ENCODE measurements around the gene DAW1. TPM values are rescaled to one million over a fixed set of nuclear protein-coding genes. Genes with fewer than 3 reads are reported as not detected.

Gene DAW1
- total RNA-seq, 1 donor, result under 0.01 TPM

DNA sequence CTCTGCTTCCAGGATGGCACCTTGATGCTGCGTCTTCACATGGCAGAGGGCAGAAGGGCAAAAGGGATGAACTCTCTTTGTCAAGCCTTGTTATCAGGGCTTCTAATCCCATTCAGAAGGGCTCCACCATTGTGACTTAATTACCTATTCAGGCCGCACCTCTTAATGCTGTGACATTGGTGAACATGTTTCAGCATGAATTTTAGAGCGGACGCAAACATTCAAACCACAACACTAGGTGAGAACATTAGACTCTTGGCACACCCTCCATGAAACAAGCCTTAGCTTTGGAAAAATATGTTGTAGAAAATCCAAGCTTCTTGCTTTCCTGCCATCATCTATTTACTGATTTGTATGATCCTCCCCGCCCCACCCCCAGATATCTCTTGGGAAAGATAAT, 17.9 kb downstream of the DAW1 start:
- Histone ChIP-seq H2AFZ (ENCODE audit: low read length) (no peak overlapping the region), H3K4me3 (ENCODE audit: insufficient read depth, low read length) (no peak overlapping the region), H3K27me3 (ENCODE audit: insufficient read depth, low read length) (no peaks in the 10 kb centered on the region), H4K20me1 (ENCODE audit: insufficient read depth, low read length) (no peaks in the 10 kb centered on the region), H3K36me3 (ENCODE audit: insufficient read depth, low read length) (no peaks in the 10 kb centered on the region), H3K79me2 (ENCODE audit: insufficient read depth, low read length) (no peaks in the 10 kb centered on the region), H3K4me2 (ENCODE audit: insufficient read depth, low read length) (no peak overlapping the region), H3K27ac (ENCODE audit: low read depth, low read length) (no peak overlapping the region), H3K9me3 (ENCODE audit: low read depth, low read length) (no peaks in the 10 kb centered on the region), H3K4me1 (ENCODE audit: insufficient read depth, low read length) (no peaks in the 10 kb centered on the region)
- TF ChIP-seq, protein P1, sequence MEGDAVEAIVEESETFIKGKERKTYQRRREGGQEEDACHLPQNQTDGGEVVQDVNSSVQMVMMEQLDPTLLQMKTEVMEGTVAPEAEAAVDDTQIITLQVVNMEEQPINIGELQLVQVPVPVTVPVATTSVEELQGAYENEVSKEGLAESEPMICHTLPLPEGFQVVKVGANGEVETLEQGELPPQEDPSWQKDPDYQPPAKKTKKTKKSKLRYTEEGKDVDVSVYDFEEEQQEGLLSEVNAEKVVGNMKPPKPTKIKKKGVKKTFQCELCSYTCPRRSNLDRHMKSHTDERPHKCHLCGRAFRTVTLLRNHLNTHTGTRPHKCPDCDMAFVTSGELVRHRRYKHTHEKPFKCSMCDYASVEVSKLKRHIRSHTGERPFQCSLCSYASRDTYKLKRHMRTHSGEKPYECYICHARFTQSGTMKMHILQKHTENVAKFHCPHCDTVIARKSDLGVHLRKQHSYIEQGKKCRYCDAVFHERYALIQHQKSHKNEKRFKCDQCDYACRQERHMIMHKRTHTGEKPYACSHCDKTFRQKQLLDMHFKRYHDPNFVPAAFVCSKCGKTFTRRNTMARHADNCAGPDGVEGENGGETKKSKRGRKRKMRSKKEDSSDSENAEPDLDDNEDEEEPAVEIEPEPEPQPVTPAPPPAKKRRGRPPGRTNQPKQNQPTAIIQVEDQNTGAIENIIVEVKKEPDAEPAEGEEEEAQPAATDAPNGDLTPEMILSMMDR (IDR thresholded peaks at IDR 0.05; ENCODE audit: extremely low read depth, low read depth, low read length), result no peak
- no peak for DNase-seq (ENCODE audit: insufficient read length, low spot score, missing footprints)

DNA sequence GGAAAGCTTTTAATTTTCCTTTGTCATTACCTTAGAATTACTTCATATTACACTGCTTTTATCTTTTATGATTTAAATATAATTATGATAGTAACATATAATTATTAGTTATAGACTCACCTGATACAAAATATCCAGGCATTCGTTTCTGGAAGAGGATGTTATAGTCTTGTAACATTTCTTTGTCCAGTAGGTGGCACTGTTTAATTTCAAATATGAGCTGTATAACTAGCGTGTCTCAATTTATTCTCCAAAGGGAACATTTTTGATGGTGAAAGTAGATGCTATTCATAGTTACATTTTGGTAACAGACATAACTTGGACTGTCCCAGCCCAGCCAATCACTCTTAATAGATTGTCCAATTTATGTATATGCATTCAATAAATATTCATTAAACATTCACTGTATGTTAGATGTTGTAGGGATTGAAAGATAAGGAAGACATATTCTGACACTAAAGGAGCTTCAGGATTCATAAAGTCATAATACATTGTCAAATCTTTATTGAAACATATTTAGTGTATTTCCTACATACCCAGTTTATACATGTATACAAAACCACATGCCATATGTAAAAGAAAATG, 19.2 kb downstream of the DAW1 start:
- no peaks in the 10 kb centered on the region for H3K27me3 ChIP-seq (ENCODE audit: insufficient read depth, low read length)
- H3K4me1 ChIP-seq (ENCODE audit: insufficient read depth, low read length), result no peaks in the 10 kb centered on the region
- H3K79me2 ChIP-seq (ENCODE audit: insufficient read depth, low read length), result no peaks in the 10 kb centered on the region
- H3K4me2 ChIP-seq (ENCODE audit: insufficient read depth, low read length), result no peak overlapping the region
- no peak overlapping the region for H3K27ac ChIP-seq (ENCODE audit: low read depth, low read length)
- TF ChIP-seq, protein P1 (IDR thresholded peaks at IDR 0.05; ENCODE audit: extremely low read depth, low read depth, low read length), result peak; percentile 61
- no peak overlapping the region for H2AFZ ChIP-seq (ENCODE audit: low read length)
- peak; percentile 27 for DNase-seq (ENCODE audit: insufficient read length, low spot score, missing footprints)
- H3K4me3 ChIP-seq (ENCODE audit: insufficient read depth, low read length), result no peak overlapping the region
- no peaks in the 10 kb centered on the region for H3K36me3 ChIP-seq (ENCODE audit: insufficient read depth, low read length)
- no peaks in the 10 kb centered on the region for H4K20me1 ChIP-seq (ENCODE audit: insufficient read depth, low read length)
- no peaks in the 10 kb centered on the region for H3K9me3 ChIP-seq (ENCODE audit: low read depth, low read length)

DNA sequence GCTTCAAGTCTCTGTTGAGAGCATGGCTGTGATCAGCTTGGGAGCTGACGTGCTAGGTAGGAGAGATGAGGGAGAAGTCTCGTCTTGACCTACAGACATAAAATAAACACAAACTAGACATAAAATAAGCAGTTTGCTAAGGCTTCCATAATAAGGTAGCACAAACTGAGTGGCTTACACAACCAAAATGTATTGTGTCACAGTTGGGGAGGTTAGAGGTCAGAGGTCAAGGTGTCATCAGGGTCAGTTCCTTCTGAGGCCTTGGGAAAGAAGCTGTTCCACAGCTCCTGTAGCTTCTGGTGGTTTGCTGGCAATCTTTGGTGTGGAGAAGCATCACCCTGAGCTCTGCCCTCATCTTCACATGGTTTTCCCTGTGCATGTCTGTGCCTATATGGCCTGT, 20.2 kb downstream of the DAW1 start:
- Histone ChIP-seq H2AFZ (ENCODE audit: low read length) (no peak overlapping the region), H3K27me3 (ENCODE audit: insufficient read depth, low read length) (no peaks in the 10 kb centered on the region), H4K20me1 (ENCODE audit: insufficient read depth, low read length) (no peaks in the 10 kb centered on the region), H3K4me3 (ENCODE audit: insufficient read depth, low read length) (no peak overlapping the region), H3K4me2 (ENCODE audit: insufficient read depth, low read length) (no peak overlapping the region), H3K79me2 (ENCODE audit: insufficient read depth, low read length) (no peaks in the 10 kb centered on the region), H3K27ac (ENCODE audit: low read depth, low read length) (no peak overlapping the region), H3K36me3 (ENCODE audit: insufficient read depth, low read length) (no peaks in the 10 kb centered on the region), H3K4me1 (ENCODE audit: insufficient read depth, low read length) (no peaks in the 10 kb centered on the region), H3K9me3 (ENCODE audit: low read depth, low read length) (no peaks in the 10 kb centered on the region)
- DNase-seq (ENCODE audit: insufficient read length, low spot score, missing footprints), result no peak
- TF ChIP-seq, protein P1 (IDR thresholded peaks at IDR 0.05; ENCODE audit: extremely low read depth, low read depth, low read length), result no peak

DNA sequence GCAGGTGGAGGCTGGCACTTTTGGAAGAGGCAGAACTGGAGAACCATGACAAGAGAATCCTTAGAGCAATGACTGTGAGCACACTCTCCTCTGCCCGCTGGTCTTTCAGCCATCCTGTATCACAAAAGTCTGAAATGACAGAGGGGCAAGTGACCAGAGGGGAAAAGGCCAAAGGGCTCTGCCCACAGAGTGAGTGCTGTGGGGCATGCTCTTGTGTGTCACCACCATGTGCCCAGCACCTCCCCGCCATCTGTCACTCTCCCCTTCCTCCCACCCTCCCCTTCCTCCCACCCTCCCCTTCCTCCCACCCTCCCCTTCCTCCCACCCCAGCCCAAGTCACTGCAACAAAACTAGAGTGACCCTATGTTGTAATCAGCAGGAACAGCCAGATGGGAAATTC, 31.9 kb downstream of the DAW1 start:
- Histone ChIP-seq H3K36me3 (ENCODE audit: insufficient read depth, low read length) (no peaks in the 10 kb centered on the region), H4K20me1 (ENCODE audit: insufficient read depth, low read length) (no peaks in the 10 kb centered on the region), H3K9me3 (ENCODE audit: low read depth, low read length) (no peaks in the 10 kb centered on the region), H2AFZ (ENCODE audit: low read length) (no peak overlapping the region), H3K79me2 (ENCODE audit: insufficient read depth, low read length) (no peaks in the 10 kb centered on the region), H3K27me3 (ENCODE audit: insufficient read depth, low read length) (no peaks in the 10 kb centered on the region), H3K4me3 (ENCODE audit: insufficient read depth, low read length) (no peak overlapping the region), H3K4me2 (ENCODE audit: insufficient read depth, low read length) (no peak overlapping the region), H3K27ac (ENCODE audit: low read depth, low read length) (no peak overlapping the region), H3K4me1 (ENCODE audit: insufficient read depth, low read length) (no peaks in the 10 kb centered on the region)
- no peak for DNase-seq (ENCODE audit: insufficient read length, low spot score, missing footprints)
- TF ChIP-seq, protein P1 (IDR thresholded peaks at IDR 0.05; ENCODE audit: extremely low read depth, low read depth, low read length), result no peak

All from osteoblast (primary cell).